Measurements from ENCODE around the gene PLD6.

The PLD6 gene

GRCh38 chr17:17191961-17192381 is 14.2 kb downstream of the PLD6 start:
- H3K4me3 ChIP-seq (replicated peaks; ENCODE audit: low read depth, low read length), result no peak overlapping the region
- no peak for TF ChIP-seq CTCF (IDR thresholded peaks at IDR 0.05; ENCODE audit: insufficient read depth, low read length, poor library complexity, severe bottlenecking)
- H3K36me3 ChIP-seq (ENCODE audit: control insufficient read depth, insufficient read depth, low read length), result peaks cover 5% of the 10 kb centered on the region
- no peak for DNase-seq (ENCODE audit: extremely low read depth, insufficient read length)
- H3K27me3 ChIP-seq (replicated peaks; ENCODE audit: control insufficient read depth, insufficient read depth, low read length), result no peaks in the 10 kb centered on the region

GRCh38 chr17:17191346-17191792 is 14.8 kb downstream of the PLD6 start:
- DNase-seq (ENCODE audit: extremely low read depth, insufficient read length), result no peak
- H3K36me3 ChIP-seq (ENCODE audit: control insufficient read depth, insufficient read depth, low read length), result peaks cover 5% of the 10 kb centered on the region
- H3K4me3 ChIP-seq (replicated peaks; ENCODE audit: low read depth, low read length), result no peak overlapping the region
- H3K27me3 ChIP-seq (replicated peaks; ENCODE audit: control insufficient read depth, insufficient read depth, low read length), result no peaks in the 10 kb centered on the region
- no peak for TF ChIP-seq CTCF (IDR thresholded peaks at IDR 0.05; ENCODE audit: insufficient read depth, low read length, poor library complexity, severe bottlenecking)

GRCh38 chr17:17190188-17190587 is 15.9 kb downstream of the PLD6 start:
- no peak for DNase-seq (ENCODE audit: extremely low read depth, insufficient read length)
- H3K4me3 ChIP-seq (replicated peaks; ENCODE audit: low read depth, low read length), result no peak overlapping the region
- peaks cover 5% of the 10 kb centered on the region for H3K36me3 ChIP-seq (ENCODE audit: control insufficient read depth, insufficient read depth, low read length)
- no peak for TF ChIP-seq CTCF (IDR thresholded peaks at IDR 0.05; ENCODE audit: insufficient read depth, low read length, poor library complexity, severe bottlenecking)
- H3K27me3 ChIP-seq (replicated peaks; ENCODE audit: control insufficient read depth, insufficient read depth, low read length), result no peaks in the 10 kb centered on the region

- no peak for TF ChIP-seq CTCF (IDR thresholded peaks at IDR 0.05; ENCODE audit: insufficient read depth, low read length, poor library complexity, severe bottlenecking)
- H3K27me3 ChIP-seq (replicated peaks; ENCODE audit: control insufficient read depth, insufficient read depth, low read length), result no peaks in the 10 kb centered on the region
- H3K36me3 ChIP-seq (ENCODE audit: control insufficient read depth, insufficient read depth, low read length), result peaks cover 5% of the 10 kb centered on the region
- H3K4me3 ChIP-seq (replicated peaks; ENCODE audit: low read depth, low read length), result no peak overlapping the region
- DNase-seq (ENCODE audit: extremely low read depth, insufficient read length), result no peak
These were observed 16.6 kb downstream of the PLD6 start for GRCh38 chr17:17189559-17189958.

GRCh38 chr17:17188586-17188985 is 17.5 kb downstream of the PLD6 start:
- Histone ChIP-seq H3K4me3 (replicated peaks; ENCODE audit: low read depth, low read length) (no peak overlapping the region), H3K36me3 (ENCODE audit: control insufficient read depth, insufficient read depth, low read length) (peaks cover 10% of the 10 kb centered on the region), H3K27me3 (replicated peaks; ENCODE audit: control insufficient read depth, insufficient read depth, low read length) (no peaks in the 10 kb centered on the region)
- DNase-seq (ENCODE audit: extremely low read depth, insufficient read length), result no peak
- no peak for TF ChIP-seq CTCF (IDR thresholded peaks at IDR 0.05; ENCODE audit: insufficient read depth, low read length, poor library complexity, severe bottlenecking)

All from GM06990 (cell line).